Endometrial microvascular endothelial cells (primary cell): ENCODE results near the gene IRF2BP2. TPM values are rescaled to one million over a fixed set of nuclear protein-coding genes. Genes with fewer than 3 reads are reported as not detected.
"Not testable (repeated sequence)": the region's sequence is repeated elsewhere in the genome, so short reads cannot be mapped to it uniquely, and the experiment has no call there.

Experiments
- in situ Hi-C: cut with HindIII; loops from 2 replicates; pipeline ENCODE4 v1.10.0; 2017; ENCODE audit warnings: low sequenced_read_pairs, low pct_unique_long_range_greater_than_20kb; ENCODE audit errors: inconsistent ontology term
- total RNA-seq: library from RNA; depleted of rRNA; stranded (reverse); fragments of >200 nt; gene quantifications from one replicate; pipeline ENCODE4 v1.2.3, GENCODE V29; 2015; ENCODE audit errors: inconsistent ontology term

IRF2BP2 gene
- total RNA-seq, 1 donor from 2014 or later, result 57.4 TPM

DNA sequence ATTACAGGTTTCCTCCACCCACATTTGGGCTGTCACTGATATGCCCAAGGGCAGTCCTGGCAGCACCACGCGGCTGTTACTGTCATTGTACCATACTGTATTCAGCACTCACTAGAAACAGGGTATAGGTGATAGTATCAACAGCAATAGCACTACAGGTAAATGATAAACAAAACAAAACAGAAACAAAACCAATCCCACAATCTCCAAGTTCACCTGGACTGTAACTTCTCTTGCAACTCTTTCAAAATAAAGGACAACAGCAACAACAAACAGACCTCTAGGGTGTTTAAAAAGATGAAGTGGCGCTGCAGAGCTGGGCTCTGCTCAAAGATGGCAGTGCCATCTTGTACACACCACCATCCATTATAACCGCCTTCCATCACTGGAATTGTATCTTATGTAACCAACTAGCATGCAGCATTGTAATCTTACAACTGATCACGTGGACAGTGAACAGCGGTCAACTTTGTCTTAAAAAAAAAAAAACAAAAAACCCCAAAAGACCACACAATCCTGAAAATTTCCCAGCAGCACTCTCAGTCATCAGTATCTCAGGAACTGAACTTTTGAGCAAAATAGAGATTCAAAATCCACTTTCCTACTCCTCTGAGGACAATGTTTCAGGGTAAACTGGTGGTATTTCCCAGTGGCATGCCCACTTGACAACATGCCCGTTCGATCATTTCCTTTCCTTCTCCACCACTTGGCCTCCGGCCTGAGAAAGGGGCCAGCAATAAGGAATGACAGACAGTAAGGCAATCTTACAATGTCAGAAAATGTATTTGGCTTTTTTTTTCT, 3.8 kb downstream of the IRF2BP2 start:
- in situ Hi-C loops, result loop anchor here (25.0 kb wide), 2 partner anchors 106 to 381 kb away; no protein-coding TSS in a partner anchor

- in situ Hi-C loops, result loop anchor here (25.0 kb wide), 2 partner anchors 107 to 382 kb away; no protein-coding TSS in a partner anchor
Measured at GRCh38 chr1:234605399-234605982, 4.5 kb downstream of the IRF2BP2 start.

DNA sequence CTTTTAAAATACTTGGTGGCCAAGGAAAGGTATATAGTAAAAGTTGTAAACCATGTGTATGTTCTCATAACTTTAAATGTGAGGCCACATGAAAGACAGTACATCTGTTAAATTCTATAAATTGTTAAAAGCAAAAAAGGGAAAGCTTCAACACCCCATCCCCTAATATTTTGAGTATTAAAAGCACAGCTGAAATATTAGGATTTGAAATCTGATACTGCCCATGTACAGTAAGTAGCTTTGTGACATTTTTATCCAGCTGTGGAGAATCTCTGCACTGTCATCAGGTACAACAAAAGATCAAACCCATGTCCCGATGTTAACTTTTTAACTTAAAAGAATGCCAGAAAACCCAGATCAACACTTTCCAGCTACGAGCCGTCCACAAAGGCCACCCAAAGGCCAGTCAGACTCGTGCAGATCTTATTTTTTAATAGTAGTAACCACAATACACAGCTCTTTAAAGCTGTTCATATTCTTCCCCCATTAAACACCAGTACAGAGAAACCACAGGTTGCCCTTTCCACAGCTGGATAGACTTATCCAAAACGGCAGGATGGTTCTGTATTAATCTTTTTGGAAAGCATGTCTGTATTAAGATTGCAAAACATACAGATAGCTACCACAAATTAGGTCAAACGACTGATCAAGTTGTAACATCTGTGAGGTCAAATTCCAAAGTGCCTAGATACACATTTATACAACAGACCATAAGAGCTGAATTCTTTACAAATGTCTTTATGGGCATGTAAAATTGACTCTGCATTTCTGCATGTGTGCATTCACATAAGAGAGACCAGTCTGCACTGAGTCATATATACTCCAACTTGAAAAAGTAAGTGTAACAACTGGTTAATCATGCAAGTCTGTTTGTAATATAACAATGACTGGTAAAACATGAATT, 5.2 kb downstream of the IRF2BP2 start:
- in situ Hi-C loops, result loop anchor here (25.0 kb wide), 2 partner anchors 108 to 383 kb away; no protein-coding TSS in a partner anchor

DNA sequence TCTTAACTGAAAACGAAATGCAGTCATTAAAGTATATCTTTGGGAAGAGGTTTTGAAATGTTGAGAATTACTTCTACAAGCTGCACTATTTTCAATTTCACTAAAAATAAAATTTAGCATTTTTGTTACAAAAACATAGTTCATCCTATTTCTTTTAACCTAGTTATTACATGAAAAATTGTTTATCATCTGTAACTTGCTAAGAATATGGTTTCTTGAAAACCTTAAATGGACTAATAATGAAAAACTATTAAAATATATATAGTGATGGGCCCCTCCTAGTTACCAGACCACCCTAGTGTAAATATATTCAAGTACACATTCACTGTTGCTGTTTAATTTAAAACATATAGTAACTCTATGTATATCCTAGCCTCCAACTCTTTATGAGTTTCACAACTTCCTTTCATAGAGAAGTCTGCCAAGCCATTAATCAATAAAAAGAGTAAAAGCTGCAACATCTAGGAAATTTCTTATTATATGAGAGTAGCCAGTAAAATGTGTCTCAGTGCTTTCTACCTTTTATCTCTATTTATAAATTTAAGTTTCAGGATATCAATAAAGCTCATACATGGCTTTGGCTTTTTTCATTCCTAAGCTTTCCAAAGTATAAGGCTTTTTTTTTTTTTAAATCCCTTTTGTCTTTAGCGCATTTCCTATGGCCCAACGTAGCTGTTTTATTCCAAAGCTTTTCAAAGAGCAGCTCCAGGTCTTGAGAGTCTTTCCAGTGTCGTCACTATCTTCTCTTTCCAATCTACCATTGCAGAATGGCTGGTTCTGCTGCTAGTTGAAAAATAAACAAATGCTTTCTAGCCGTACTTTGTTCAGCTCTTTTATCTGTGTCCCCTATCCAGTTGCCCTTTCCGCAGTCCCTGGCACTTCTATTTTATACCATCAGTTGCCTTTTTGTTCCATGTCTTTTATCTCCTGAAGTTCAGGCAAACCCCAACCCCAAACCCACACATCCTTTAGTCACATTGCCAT, 6.5 kb downstream of the IRF2BP2 start:
- in situ Hi-C loops, result loop anchor here (25.0 kb wide), 2 partner anchors 109 to 384 kb away; no protein-coding TSS in a partner anchor

- in situ Hi-C loops, result loop anchor here (25.0 kb wide), 2 partner anchors 110 to 385 kb away; no protein-coding TSS in a partner anchor
Measured at GRCh38 chr1:234602334-234603220, 7.4 kb downstream of the IRF2BP2 start.

DNA sequence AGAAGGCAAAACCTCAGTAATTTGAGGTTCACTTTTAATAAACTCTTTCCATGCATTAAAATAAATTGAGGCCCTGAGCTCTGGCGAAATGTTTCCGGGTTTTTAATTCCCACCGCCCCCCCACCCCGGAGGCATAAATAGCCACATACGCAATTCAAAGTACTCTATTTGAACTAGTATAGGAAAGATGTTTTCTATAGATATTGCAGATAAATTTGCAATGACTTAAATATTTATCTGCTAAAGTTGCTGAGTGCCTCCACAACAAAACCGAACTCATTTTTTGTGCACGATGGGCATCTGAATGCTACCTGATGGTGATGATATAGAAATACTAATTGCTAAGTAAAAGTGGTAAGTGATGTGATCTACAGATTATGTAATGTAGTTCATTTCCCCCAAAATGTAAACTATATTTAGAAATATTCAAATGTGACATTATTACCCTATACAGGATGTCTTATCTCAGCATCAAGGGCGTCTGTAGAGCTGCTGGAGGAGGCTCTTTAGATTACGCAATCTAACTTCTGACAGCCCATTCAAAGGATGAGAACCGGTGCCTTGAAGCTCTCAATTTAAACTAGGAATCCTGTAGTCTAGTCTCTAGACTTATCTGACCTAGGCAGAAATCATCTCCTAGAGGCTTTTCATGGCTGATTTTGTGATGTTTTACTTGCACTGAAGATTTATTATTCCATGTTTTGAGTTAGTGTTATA, 8.5 kb downstream of the IRF2BP2 start:
- in situ Hi-C loops, result loop anchor here (25.0 kb wide), 2 partner anchors 111 to 386 kb away; no protein-coding TSS in a partner anchor

- in situ Hi-C loops, result loop anchor here (25.0 kb wide), 2 partner anchors 112 to 387 kb away; no protein-coding TSS in a partner anchor
Measured at GRCh38 chr1:234600418-234601281, 9.3 kb downstream of the IRF2BP2 start.

- in situ Hi-C loops, result loop anchor here (25.0 kb wide), 2 partner anchors 112 to 387 kb away; no protein-coding TSS in a partner anchor
Measured at GRCh38 chr1:234599617-234600417, 10.2 kb downstream of the IRF2BP2 start.

GRCh38 chr1:234598974-234599616, 10.9 kb downstream of the IRF2BP2 start:
- in situ Hi-C loops, result no loop called here

DNA sequence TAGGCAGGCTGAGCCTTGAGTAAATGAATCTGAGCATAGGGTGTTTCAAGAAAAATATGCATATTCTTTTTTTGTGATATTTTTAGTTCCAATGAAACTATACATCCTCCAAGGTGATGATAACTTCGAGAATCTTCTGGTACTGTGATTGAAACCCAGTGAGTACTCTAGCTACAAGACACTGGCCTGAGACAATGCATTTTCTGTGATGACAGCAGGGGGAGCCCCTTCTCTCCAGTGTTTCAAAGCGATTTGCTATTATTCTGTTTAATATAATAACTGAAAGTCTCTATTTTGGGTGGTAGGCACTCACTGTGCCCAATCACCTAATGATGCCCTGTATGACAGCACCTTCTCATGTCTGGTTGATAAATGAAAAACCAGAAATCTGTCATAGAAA, 12.1 kb downstream of the IRF2BP2 start:
- in situ Hi-C loops, result no loop called here

DNA sequence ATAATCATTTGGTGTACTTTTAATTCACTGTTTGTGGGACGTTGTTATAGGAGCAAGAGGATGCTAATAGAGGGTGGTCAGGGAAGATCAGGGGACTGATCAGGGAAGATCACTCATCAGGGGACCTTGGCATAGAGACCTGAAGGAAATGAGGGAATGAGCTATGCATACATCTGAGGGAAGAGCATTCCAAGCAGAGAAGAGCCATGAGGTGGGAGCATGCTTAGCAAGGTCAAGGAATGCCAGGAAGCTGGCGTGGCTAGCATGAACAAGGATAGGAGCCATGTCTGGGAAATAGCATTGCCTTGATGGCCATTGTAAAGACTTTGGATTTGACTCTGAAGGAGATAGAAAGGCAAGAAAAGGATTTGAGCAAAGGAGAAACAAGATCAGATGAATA, 14.1 kb downstream of the IRF2BP2 start:
- in situ Hi-C loops, result no loop called here

- in situ Hi-C loops, result not testable (repeated sequence)
Measured at GRCh38 chr1:234594575-234594974, 15.4 kb downstream of the IRF2BP2 start.

- in situ Hi-C loops, result no loop called here
Measured at GRCh38 chr1:234593771-234594504, 16.0 kb downstream of the IRF2BP2 start.

DNA sequence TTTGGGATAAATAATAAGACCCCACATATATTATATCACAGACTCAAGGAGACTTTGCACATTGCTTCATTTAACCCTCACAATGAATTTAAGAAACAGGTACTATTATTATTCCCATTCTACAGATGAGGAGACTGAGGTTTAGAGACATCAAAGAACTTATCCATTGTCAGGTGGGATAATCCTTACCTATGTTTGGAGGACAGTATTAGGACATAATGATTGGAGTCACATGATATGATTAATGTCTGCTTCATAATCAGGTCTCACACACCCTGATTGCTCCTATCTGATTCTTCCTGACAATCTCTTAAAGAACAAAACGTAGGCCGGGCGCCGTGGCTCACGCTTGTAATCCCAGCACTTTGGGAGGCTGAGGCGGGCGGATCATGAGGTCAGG, 16.9 kb downstream of the IRF2BP2 start:
- in situ Hi-C loops, result no loop called here
